NCI-H2227 (cell line): ENCODE results near the gene DDX50.
"Not testable (repeated sequence)": the region's sequence is repeated elsewhere in the genome, so short reads cannot be mapped to it uniquely, and the experiment has no call there.

Experiments
- DNase-seq: peaks from one replicate; lab custom pipeline; 2025; ENCODE audit not compliant: unreplicated experiment; lab: John Stamatoyannopoulos, UW

DDX50 gene, protein sequence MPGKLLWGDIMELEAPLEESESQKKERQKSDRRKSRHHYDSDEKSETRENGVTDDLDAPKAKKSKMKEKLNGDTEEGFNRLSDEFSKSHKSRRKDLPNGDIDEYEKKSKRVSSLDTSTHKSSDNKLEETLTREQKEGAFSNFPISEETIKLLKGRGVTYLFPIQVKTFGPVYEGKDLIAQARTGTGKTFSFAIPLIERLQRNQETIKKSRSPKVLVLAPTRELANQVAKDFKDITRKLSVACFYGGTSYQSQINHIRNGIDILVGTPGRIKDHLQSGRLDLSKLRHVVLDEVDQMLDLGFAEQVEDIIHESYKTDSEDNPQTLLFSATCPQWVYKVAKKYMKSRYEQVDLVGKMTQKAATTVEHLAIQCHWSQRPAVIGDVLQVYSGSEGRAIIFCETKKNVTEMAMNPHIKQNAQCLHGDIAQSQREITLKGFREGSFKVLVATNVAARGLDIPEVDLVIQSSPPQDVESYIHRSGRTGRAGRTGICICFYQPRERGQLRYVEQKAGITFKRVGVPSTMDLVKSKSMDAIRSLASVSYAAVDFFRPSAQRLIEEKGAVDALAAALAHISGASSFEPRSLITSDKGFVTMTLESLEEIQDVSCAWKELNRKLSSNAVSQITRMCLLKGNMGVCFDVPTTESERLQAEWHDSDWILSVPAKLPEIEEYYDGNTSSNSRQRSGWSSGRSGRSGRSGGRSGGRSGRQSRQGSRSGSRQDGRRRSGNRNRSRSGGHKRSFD

DNA sequence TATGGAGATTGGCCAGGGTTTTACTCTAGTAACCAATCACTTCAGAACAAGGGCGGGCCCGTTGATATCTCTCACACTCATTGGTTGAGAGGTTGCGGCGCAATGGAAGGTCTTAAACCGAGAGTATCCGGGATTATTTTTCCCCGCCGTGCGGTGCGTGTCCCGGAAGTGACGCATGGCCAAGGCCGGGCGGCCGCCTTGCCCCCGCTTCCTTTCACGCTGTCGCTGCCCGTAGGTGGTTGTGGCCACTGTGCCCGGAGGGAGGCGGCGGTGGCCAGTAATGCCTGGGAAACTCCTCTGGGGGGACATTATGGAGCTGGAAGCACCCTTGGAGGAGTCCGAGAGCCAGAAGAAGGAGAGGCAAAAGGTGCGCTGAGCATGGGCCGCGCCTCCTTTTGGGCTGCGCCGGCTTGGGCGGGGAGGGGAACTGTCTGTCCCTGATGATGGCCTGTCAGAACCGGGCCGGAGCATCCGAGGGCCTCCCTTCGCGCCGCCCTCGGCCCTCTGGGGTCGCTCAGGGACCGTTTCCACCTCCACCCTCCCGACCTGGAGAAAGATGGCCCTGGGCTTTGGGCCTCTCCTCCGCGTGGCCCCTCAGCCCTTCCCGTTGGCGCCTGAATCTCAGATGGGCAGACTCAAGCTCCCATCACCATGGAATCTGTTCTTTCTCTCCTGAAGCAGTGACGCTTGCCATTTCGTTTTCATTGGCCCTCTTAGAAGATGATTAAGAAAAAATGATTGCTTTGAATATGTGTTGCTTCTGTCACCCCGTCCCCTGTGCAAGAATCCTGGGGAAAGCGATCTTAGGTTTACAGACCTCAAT lies at the start of gene DDX50:
Gene DDX50 (plus strand): TSS at position 211 of the 823 bp plus-strand sequence. CDS start 70 bp downstream, at position 281.
- DNase-seq, result peak; percentile 98

DNA sequence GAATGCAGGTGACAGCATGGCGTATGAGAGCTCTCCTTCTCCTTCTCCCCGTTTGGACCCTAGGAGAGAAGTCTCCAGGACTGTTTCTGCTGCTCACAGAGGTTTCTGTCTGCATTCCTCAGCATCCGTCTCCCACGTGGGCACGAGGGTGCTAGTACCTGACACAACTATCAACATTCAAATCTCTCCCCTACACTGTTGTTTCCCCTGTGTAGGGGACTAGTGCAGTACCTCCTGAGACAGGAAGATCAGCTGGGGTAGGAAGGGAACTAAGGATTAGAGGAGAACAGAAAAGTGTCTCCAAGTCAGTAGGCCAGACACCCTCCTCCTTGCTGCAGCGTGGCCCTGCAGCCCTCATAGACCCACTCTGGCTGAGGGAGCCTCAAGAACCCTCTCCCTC lies 44.8 kb upstream of the DDX50 start:
- DNase-seq, result no peak

DNA sequence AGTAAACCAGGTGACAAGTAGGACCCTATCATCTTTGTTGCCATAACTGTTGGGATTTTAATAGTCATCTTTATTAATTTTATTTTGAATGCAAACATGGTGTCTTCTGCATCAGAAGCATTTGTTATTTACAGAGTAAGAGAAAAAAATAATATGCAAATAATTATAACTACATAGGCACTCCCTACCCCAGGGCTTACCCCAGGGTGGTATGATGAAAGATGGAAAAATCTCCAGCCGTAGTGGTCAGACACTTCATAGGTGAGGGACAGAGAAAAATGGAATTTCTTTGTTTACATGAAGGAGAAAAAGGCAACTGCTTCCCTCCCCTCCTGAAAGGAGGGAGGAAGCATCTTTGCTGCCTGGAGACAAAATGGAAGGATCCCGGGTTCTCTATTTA lies 44.1 kb upstream of the DDX50 start:
- DNase-seq, result no peak

DNA sequence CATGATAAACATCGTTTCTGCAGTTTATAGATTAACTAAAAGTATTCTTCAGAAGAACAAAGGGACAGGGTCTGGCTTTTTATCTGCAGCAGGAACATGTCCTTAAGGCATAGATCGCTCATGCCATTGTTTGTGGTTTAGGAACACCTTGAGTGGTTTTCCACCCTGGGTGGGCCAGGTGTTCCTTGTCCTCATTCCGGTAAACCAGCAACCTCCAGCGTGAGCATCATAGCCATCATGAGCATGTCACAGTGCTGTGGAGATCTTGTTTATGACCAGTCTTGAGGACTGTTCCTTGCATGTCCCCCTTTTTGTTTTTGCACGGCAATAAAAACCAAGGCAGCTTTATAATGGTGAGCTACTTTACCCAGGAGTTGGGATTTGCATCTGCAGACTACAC lies 39.9 kb upstream of the DDX50 start:
- DNase-seq, result no peak

DNA sequence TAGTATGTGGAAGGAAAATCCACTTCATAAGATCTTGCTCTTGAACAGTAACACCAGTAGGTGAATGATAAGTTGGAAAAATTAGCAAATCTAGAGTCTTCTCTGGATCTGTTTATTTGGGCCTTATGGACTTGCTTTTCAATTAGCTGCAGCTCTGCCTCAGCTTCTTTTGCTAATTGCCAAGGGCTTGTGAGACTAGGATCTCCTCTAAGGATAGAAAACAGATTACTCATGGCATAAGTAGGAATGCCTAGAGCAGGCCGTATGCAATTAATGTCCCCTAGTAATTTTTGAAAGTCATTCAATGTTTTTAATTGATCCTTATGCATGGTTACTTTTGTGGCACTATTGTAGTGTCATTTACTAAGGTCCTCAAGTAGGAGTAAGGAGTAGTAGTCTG lies 36.5 kb upstream of the DDX50 start:
- DNase-seq, result no peak

DNA sequence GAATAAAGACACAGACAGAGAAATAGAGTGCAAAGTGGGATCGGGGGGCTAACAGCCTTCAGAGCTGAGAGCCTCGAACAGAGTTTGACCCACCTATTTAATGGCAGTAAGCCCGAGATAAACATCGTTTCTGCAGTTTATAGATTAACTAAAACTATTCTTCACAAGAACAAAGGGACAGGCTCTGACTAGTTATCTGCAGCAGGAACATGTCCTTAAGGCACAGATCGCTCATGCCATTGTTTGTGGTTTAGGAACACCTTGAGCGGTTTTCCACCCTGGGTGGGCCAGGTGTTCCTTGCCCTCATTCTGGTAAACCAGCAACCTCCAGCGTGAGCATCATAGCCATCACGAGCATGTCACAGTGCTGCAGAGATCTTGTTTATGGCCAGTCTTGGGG lies 32.9 kb upstream of the DDX50 start:
- not testable (repeated sequence) for DNase-seq

DNA sequence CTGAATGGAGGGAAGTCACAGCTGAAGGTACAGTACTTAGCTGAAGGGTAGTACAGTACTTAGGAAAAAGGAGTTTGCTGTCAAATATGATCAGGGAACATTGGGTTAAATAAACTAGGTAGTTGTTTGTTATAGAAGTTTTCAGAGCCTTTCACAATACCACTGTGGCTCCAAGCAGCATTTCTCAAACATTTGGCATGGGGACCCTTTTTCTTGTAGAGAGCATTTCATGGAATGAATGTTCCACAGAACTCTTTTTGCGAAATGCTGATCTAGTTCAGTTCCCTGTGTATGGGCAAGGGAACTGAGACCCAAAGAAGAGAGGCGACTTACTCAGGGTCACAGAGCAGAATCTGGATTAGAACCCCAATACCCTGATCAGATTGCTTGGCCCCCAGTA lies 31.5 kb upstream of the DDX50 start:
- no peak for DNase-seq

DNA sequence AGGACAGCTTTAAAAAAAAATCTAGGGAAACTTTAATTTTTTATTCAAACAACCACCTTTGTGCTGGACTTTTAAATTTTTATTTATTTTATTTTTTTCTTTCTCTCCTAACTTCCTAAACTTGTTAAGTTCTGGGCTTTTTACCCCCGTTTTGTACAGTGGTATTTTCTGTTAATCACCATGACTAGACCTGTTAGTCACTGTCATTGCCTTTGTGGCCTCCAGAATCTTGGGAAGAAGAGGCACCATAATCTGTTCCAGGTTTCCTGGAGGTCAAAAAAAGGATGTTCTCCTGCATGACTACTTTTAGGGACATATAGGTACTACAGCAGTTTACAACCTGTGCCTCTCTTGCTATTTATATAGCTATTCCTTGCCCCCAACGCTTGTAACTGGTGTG lies 31.1 kb upstream of the DDX50 start:
- DNase-seq, result no peak

DNA sequence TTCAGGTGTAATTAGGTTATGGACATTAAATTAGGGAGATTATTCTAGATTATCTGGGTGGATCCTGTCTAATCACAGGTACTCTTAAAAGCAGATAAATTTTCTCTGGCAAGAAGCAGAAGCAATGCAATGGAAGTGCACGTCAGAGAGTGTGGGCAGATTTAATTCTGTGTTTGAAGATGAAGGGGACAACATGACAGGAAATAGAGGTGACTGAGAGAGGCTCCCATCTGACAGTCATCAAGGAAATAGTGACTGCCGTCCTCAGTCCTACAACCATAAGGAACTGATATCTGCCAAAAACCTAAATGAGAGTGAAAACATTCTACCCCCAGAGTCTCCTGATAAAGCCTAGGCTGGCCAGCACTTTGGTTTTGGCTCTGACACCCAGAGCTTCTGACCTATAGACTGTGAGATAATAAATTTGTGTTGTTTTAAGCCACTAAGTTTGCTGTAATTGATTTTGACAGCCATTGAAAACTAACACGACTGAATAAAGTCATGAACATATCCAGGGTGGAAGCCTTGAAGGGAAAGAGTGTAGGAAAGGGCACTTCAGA lies 30.5 kb upstream of the DDX50 start:
- no peak for DNase-seq

DNA sequence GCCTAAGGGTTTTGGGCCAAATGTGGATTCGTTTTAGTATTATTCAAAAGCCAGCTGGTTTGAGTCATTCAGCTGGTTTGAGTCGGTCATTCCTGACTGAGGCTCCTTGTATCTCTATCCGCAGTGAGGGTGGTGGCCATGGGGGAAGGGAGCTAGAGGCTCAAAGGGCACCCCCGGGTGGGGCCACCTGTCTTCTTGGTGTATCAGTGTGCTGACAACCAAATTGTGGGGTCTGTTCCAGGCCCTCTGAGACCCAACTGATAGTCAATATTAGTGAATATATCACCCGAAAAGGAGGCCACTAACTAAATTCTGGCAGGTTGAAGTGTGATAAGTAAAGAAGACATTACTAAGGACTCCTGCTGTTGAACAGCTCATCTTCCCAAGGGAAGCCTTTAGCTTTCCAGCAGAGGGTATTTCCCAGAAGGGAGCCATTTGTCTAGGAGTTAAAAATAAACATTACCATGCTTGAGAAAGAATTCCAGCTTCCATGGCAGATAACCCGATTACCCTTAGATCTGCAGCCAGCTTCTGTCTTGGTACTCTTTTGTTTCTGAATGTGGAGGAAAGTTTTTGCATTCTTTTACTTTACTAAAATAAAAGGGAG lies 29.9 kb upstream of the DDX50 start:
- no peak for DNase-seq

DNA sequence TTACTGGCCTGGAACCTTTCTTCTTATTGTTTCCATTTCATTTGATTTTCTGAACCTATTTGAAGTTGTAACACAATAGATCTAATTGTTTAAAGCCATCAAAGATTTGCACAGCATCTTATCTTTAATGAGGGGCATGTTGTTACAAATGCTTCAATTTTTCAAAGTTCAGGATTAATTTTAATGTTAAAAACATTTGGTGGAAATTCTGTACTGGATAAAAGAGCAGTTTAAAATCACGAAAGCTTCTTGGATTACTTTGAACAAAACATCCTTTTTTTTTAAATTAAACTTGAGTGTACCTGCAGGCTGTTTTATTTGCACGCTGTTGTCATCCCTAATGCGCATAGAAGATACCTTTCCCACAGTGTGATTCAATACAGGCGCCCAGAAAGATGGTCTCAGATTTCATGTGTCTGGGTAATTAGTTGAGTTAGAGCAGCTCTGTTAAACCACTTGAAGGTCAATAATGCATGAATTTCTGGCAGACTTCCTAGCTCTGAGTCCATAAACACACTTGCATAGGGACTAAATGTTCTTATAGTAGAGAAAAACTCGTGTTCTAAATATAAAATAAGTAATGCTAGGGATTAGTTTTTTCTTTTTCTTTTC lies 29.3 kb upstream of the DDX50 start:
- peak; percentile 64 for DNase-seq

DNA sequence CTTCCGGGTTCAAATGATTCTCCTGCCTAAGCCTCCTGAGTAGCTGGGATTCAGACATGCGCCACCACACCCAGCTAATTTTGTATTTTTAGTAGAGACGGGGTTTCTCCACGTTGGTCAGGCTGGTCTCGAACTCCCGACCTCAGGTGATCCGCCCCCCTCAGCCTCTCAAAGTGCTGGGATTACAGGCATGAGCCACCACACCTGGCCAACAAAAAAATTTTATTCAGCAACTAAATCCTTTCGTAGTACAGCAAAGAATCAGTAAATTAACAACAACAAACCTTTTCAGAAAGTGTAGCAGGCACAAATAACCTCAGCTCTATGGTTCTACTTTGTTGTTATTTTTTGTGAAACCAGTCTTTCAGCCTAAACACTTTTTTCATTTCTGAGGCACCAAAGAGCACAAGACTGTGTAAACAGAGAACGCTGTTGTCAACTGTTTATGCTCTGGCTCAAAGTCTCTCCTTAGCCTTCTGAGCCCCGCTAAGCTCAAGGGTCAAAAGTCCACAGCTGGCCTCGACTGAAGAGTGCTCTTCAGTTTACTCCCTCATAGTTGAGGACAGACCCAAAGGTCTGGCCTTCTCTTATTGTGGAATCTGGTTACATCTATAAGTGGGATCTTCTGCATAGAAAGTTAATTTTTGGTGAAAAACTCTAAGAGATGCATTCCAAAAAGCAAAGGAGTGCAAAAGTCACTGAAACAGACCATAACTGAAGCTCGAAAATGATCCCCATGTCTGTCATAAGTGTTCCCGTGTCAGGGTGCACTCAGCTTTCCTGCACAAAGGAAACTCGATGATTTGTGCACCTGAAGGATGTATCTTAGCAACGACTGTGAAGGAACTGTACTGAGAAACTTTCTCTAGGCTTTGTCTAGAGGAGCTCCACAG lies 24.6 kb upstream of the DDX50 start:
- DNase-seq, result no peak

DNA sequence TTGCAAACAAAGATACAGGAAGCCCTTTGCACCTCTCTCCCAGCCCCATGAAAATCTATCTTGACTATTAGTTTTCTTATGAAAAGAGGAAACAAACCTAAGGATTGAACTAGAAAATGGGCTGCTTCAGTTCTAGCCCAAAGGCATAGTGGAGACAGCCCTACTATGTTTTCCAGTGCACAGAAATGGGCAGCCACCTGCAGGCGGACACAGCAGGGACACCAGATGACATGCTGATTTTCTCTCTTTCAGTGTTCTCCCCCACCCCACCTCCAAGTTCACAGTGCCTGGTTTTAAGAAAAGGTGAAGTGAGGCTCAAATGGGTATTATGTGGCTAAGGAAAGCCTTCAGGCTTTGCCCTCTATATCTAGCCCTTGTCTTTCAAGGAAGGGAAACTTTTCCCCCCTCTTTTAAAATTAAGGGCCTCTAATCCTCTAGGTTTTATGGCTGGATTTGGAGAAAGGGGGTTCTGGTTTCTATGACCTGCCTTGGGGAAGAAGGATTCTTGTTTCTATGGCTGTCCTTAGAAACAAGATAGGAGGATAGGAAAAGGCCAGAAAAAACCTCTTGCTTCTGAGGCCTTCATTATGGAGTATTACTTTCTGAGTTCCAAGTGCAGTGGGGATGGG lies 23.5 kb upstream of the DDX50 start:
- no peak for DNase-seq

DNA sequence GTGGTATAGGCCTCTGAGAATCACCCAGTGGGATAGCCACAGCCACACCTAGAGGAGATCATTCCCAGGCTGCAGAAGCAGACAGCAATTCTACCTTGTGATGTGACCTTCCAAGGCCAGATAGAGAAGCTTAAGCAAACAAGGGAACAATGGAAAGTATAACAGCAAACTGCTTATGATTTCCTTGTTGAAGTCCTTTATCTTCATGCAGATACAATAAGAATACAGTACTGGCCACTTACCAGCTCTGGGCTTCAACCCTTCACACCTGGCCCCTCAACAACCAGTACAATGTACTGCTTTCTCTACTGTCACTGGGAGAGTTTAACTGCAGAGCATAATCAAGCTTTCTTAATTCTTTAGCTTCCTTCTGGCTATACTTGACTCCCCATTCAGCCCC lies 22.6 kb upstream of the DDX50 start:
- no peak for DNase-seq

DNA sequence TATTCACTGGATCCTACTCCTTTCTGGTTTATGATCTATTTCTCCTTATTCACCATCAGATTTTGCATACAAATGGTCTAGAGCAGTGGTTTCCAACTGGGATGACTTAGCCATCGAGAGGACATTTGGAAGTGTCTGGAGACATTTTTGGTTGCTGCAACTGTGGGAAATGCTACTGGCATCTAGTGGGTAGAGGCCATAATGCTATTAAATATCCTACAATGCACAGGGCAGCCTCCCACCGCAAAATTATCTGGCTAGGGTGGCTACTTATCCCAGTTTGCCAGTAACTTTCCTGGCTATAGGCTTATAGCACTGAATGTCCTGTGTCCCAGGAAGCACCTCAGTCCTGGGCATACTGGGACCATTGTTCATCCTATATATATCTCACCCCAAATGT lies 21.5 kb upstream of the DDX50 start:
- no peak for DNase-seq

DNA sequence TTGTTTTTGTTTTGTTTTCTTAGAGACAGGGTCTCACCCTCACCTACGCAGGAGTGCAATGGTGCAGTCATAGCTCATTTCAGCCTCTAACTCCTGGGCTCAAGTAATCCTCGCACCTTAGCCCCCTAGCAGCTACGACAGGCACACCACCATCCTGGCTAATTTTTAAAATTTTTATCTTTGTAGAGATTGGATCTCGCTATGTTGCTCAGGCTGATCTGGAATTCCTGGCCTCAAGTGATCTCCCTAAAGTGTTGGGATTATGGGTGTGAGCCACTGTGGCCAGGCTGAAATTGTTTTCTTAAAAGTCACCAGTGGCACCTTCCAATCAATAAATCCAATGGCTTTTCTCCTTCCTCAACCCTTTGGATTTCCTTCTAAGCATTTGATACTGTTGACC lies 20.9 kb upstream of the DDX50 start:
- no peak for DNase-seq

DNA sequence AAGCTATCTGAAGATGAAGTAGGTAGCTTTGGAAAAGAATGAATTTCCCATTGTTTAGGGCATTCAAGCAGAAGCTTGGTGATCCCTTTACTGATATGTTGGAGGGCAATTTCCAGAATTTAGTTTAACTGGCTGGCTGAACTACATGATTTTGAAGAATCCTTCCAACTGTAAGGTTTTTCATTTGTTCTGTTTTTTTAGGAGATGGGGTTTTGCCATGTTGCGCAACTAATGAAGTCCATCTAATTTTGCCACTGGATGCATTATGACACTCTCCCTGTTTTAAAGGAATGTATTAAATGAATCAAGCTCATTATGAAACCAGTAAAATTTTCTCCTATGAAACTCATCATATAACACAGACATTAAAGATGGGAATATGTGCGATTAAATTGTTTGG lies 6.1 kb upstream of the DDX50 start:
- no peak for DNase-seq

DNA sequence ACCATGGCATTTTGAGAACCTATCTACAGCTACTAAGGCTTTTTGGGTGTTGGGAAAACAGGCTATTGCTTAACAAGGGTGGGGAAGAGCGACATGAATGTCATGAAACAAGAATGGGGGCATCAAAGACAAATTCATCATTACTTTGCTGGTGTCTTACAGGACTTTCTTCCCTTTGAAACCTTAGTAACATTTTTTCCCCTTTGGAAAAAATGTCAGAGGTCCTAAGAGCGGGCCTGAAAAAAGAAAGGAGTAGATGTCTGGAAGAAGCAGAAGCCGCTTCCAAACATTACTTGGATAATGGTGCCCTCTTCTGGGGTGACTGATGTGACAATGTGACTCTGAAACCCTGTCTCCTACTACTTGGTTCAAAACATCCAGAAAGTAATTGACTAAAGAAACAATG lies 3.8 kb upstream of the DDX50 start:
- DNase-seq, result peak; percentile 68

DNA sequence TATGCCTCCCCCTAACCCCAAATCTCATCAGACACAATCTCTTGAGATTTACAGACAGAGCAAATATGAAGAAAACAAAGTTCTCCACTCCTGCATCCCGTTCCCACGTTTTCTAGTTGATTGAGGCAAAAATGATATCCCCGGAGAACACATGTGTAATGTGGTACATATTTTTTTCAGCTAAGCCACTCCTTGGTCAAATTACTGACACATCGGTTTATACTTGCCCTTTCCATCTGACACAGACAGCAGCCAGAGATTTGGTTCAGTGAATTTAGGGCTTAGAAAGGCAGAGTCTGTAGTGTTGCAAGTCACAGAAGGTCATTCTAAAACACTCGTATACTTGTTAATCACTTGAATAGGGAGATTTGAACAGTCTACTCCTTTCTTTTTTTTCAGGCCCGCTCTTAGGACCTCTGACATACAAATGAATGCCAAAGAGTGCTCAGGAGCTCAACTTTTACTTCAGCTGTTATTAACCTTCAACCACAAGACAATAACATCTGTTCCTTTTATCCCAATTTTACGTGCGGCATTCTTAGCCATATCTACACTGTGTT lies 1.8 kb upstream of the DDX50 start:
- no peak for DNase-seq
